ENCODE data around the gene FXYD7.
"Not testable (repeated sequence)": the region's sequence is repeated elsewhere in the genome, so short reads cannot be mapped to it uniquely, and the experiment has no call there.

The FXYD7 gene

GRCh38 chr19:35143231-35143715 lies at the start of gene FXYD7:
TSS of gene FXYD7 (plus strand) at chr19:35143255. CDS start at chr19:35143334, 79 bp downstream.
- DNase-seq (ENCODE audit: low spot score), result no peak

- DNase-seq (ENCODE audit: low spot score), result no peak
These were observed 49.6 kb upstream of the FXYD7 start for GRCh38 chr19:35093430-35093829.

GRCh38 chr19:35093941-35094647 lies 49.0 kb upstream of the FXYD7 start:
- no peak for DNase-seq (ENCODE audit: low spot score)

- no peak for DNase-seq (ENCODE audit: low spot score)
These were observed 48.4 kb upstream of the FXYD7 start for GRCh38 chr19:35094656-35095055.

- DNase-seq (ENCODE audit: low spot score), result no peak
These were observed 47.2 kb upstream of the FXYD7 start for GRCh38 chr19:35095667-35096368.

GRCh38 chr19:35098413-35099049 lies 44.5 kb upstream of the FXYD7 start:
- DNase-seq (ENCODE audit: low spot score), result no peak

- no peak for DNase-seq (ENCODE audit: low spot score)
These were observed 43.7 kb upstream of the FXYD7 start for GRCh38 chr19:35099155-35099896.

- no peak for DNase-seq (ENCODE audit: low spot score)
These were observed 43.2 kb upstream of the FXYD7 start for GRCh38 chr19:35099897-35100275.

GRCh38 chr19:35100588-35101533 lies 42.2 kb upstream of the FXYD7 start:
- DNase-seq (ENCODE audit: low spot score), result no peak

GRCh38 chr19:35101949-35102348 lies 41.1 kb upstream of the FXYD7 start:
- DNase-seq (ENCODE audit: low spot score), result not testable (repeated sequence)

- DNase-seq (ENCODE audit: low spot score), result not testable (repeated sequence)
These were observed 39.4 kb upstream of the FXYD7 start for GRCh38 chr19:35103614-35104013.

- no peak for DNase-seq (ENCODE audit: low spot score)
These were observed 38.7 kb upstream of the FXYD7 start for GRCh38 chr19:35104361-35104760.

GRCh38 chr19:35105047-35105410 lies 38.0 kb upstream of the FXYD7 start:
- no peak for DNase-seq (ENCODE audit: low spot score)

GRCh38 chr19:35105411-35106290 lies 37.4 kb upstream of the FXYD7 start:
- DNase-seq (ENCODE audit: low spot score), result no peak

- no peak for DNase-seq (ENCODE audit: low spot score)
These were observed 36.8 kb upstream of the FXYD7 start for GRCh38 chr19:35106291-35106583.

- DNase-seq (ENCODE audit: low spot score), result no peak
These were observed 36.0 kb upstream of the FXYD7 start for GRCh38 chr19:35106898-35107541.

GRCh38 chr19:35107545-35107944 lies 35.5 kb upstream of the FXYD7 start:
- DNase-seq (ENCODE audit: low spot score), result peak; percentile 69

- no peak for DNase-seq (ENCODE audit: low spot score)
These were observed 34.3 kb upstream of the FXYD7 start for GRCh38 chr19:35108730-35109129.

GRCh38 chr19:35109395-35110112 lies 33.5 kb upstream of the FXYD7 start:
- peak; percentile 41 for DNase-seq (ENCODE audit: low spot score)

Data from LoVo (cell line).